CD14-positive monocyte (primary cell): Measurements from ENCODE around the gene ELMO3. TPM values are rescaled to one million over a fixed set of nuclear protein-coding genes. Genes with fewer than 3 reads are reported as not detected.
A peak's percentile ranks its signal among the peaks of the same experiment; 100 is the strongest.

ENCODE experiments used
- DNase-seq, 3 donors: peaks; one replicate each; pipeline ENCODE4 v3.0.0-alpha.2; 2011 to 2022
- H2AFZ ChIP-seq: 2 replicates; pipeline ENCODE4 v1.6.0; 2012; ENCODE audit warnings: mild to moderate bottlenecking, low read depth, low read length, inconsistent platforms; ENCODE audit not compliant: insufficient read depth, poor library complexity, severe bottlenecking
- H3K27ac ChIP-seq, 2 donors: 1 replicate in 1 of 2; 2 replicates in 1 of 2; pipeline ENCODE4 v1.5.1; 2012 to 2013; ENCODE audit warnings: low read length in 2 of 2, control low read depth in 1 of 2, inconsistent platforms in 1 of 2, low read depth in 1 of 2, mild to moderate bottlenecking in 1 of 2
- H3K27me3 ChIP-seq, 2 donors: one replicate each; pipeline versions ENCODE4 v1.6.0 to v1.6.1; 2011 to 2013; ENCODE audit warnings: low read length in 2 of 2; ENCODE audit not compliant: control insufficient read depth in 2 of 2, insufficient read depth in 2 of 2
- H3K36me3 ChIP-seq, 2 donors: replicated peaks in 1 of 2; 1 replicate in 1 of 2; 2 replicates in 1 of 2; pipeline versions ENCODE4 v1.5.1 to v1.6.1; 2012 to 2013; ENCODE audit warnings: low read length in 2 of 2, control low read depth in 1 of 2, inconsistent platforms in 1 of 2, mild to moderate bottlenecking in 1 of 2; ENCODE audit not compliant: insufficient read depth in 2 of 2, control insufficient read depth in 1 of 2
- H3K4me1 ChIP-seq, 2 donors: 1 replicate in 1 of 2; 2 replicates in 1 of 2; pipeline versions ENCODE4 v1.5.1 to v1.6.1; 2012 to 2013; ENCODE audit warnings: low read length in 2 of 2, control low read depth in 1 of 2, inconsistent platforms in 1 of 2, mild to moderate bottlenecking in 1 of 2, moderate library complexity in 1 of 2; ENCODE audit not compliant: insufficient read depth in 2 of 2, control insufficient read depth in 1 of 2
- H3K4me2 ChIP-seq: replicated peaks from 2 replicates; pipeline ENCODE3; 2012; ENCODE audit warnings: low read length, moderate library complexity, mild to moderate bottlenecking; ENCODE audit not compliant: poor library complexity, severe bottlenecking; ENCODE audit errors: extremely low read depth
- H3K4me3 ChIP-seq, 3 experiments: fragments of 200-600 bp in 1 of 3; sonication (generic) in 1 of 3; replicated peaks in 1 of 3; 1 replicate in 2 of 3; 2 replicates in 1 of 3; pipeline ENCODE4 v1.5.1; 2011 to 2013; ENCODE audit warnings: low read length in 3 of 3, mild to moderate bottlenecking in 3 of 3, control low read depth in 2 of 3, low read depth in 2 of 3, inconsistent platforms in 1 of 3, moderate library complexity in 1 of 3
- H3K79me2 ChIP-seq: 2 replicates; pipeline ENCODE4 v1.6.0; 2012; ENCODE audit warnings: mild to moderate bottlenecking, control low read depth, inconsistent platforms, low read length, moderate library complexity; ENCODE audit not compliant: insufficient read depth
- H3K9ac ChIP-seq: 2 replicates; pipeline ENCODE4 v1.6.0; 2017; ENCODE audit warnings: low read length, mild to moderate bottlenecking; ENCODE audit not compliant: insufficient read depth, poor library complexity, severe bottlenecking
- H3K9me3 ChIP-seq, 2 donors: replicated peaks in 1 of 2; 1 replicate in 1 of 2; 2 replicates in 1 of 2; pipeline versions ENCODE4 v1.5.1 to v1.6.1; 2012 to 2013; ENCODE audit warnings: low read length in 2 of 2, control low read depth in 1 of 2; ENCODE audit not compliant: control insufficient read depth in 1 of 2, insufficient read depth in 1 of 2
- H4K20me1 ChIP-seq: 2 replicates; pipeline ENCODE4 v1.6.0; 2012; ENCODE audit warnings: mild to moderate bottlenecking, low read length, control low read depth, moderate library complexity; ENCODE audit not compliant: insufficient read depth
- H3K27ac Mint-ChIP-seq, 7 donors: one replicate each; pipeline ENCODE4 v1.8.0; 2020; ENCODE audit warnings: mild to moderate bottlenecking in 7 of 7, mixed read lengths in 7 of 7, moderate library complexity in 6 of 7, inconsistent platforms in 2 of 7
- H3K27me3 Mint-ChIP-seq, 3 donors: one replicate each; pipeline ENCODE4 v1.8.0; 2021 to 2022; ENCODE audit warnings: low read depth in 3 of 3, mild to moderate bottlenecking in 3 of 3, mixed read lengths in 3 of 3, moderate library complexity in 3 of 3, inconsistent platforms in 1 of 3
- H3K36me3 Mint-ChIP-seq, 2 donors: one replicate each; pipeline ENCODE4 v1.8.0; 2020; ENCODE audit warnings: mixed read lengths in 2 of 2, inconsistent platforms in 1 of 2, mild to moderate bottlenecking in 1 of 2
- H3K4me1 Mint-ChIP-seq: one replicate; pipeline ENCODE4 v1.8.0; 2020; ENCODE audit warnings: mild to moderate bottlenecking, mixed read lengths
- H3K4me3 Mint-ChIP-seq, 2 donors: one replicate each; pipeline ENCODE4 v1.8.0; 2020; ENCODE audit warnings: mild to moderate bottlenecking in 2 of 2, mixed read lengths in 2 of 2, moderate library complexity in 1 of 2
- H3K9me3 Mint-ChIP-seq, 7 donors: one replicate each; pipeline ENCODE4 v1.8.0; 2020 to 2022; ENCODE audit warnings: mixed read lengths in 7 of 7, mild to moderate bottlenecking in 6 of 7, moderate library complexity in 6 of 7, inconsistent platforms in 2 of 7
- CTCF ChIP-seq: fragments of 200-600 bp; IDR thresholded peaks from one replicate; pipeline ENCODE4 v1.8.0; 2022; ENCODE audit warnings: antibody characterized with exemption, mild to moderate bottlenecking
- whole genome bisulfite sequencing: methylation state at CpG from one replicate; pipeline ENCODE4 v1.1.5; 2013; ENCODE audit warnings: missing lambda C conversion rate; ENCODE audit not compliant: insufficient coverage; 5-methylcytosine and 5-hydroxymethylcytosine counted together
- intact Hi-C, 2 donors: fragments of 100-400 bp; cut with micrococcal nuclease; formaldehyde crosslinking; loops; one replicate each; pipeline versions ENCODE4 v1.15.0 to v1.15.1; 2023
- polyA plus RNA-seq, 3 donors: library from polyadenylated mRNA; depleted of rRNA in 1 of 3; unstranded in 2 of 3; stranded (reverse) in 1 of 3; fragments of 300-500 nt in 2 of 3; fragments of >200 nt in 1 of 3; fragmentation: Illumina TruSeq in 2 of 3; gene quantifications; 1 replicate in 2 of 3; 2 replicates in 1 of 3; pipeline ENCODE4 v1.2.3, GENCODE V29; 2012 to 2021

Gene ELMO3
- polyA plus RNA-seq, 3 donors: 0.15 to 7.0 TPM; not detected in 1

- H3K27ac Mint-ChIP-seq: peak overlapping the region in 2 of 7 donors; percentile 5 to 46
- no peaks in the 10 kb centered on the region for H3K4me1 ChIP-seq
- WGBS: 70% methylated on average over 20 of the region's 22 CpGs
- H3K9ac ChIP-seq: no peak overlapping the region
- H3K4me1 Mint-ChIP-seq: peaks cover 15% of the 10 kb centered on the region
- no peaks in the 10 kb centered on the region for H3K27me3 ChIP-seq
- peaks cover 52% of the 10 kb centered on the region for H4K20me1 ChIP-seq
- intact Hi-C loops: no loop called here
- H3K27me3 Mint-ChIP-seq: peaks cover 0 to 3% (median 1%) of the 10 kb centered on the region in 3 donors
- no peaks in the 10 kb centered on the region for H3K9me3 ChIP-seq
- no peak for DNase-seq
- peak; percentile 6 for TF ChIP-seq CTCF
- peaks cover 72 to 91% of the 10 kb centered on the region in 2 donors for H3K36me3 ChIP-seq
- H3K4me3 Mint-ChIP-seq: peak overlapping the region; percentile 3 to 58
- no peak overlapping the region for H3K27ac ChIP-seq
- peaks cover 2% of the 10 kb centered on the region for H3K79me2 ChIP-seq
- no peak overlapping the region for H2AFZ ChIP-seq
- H3K36me3 Mint-ChIP-seq: peaks cover 68 to 88% of the 10 kb centered on the region in 2 donors
- no peak overlapping the region for H3K4me3 ChIP-seq
- H3K4me2 ChIP-seq: no peak overlapping the region
- H3K9me3 Mint-ChIP-seq: no peaks in the 10 kb centered on the region
Observed at GRCh38 chr16:67199808-67200198, 872 bp downstream of the ELMO3 start.

GRCh38 chr16:67200491-67200890 lies 1.6 kb downstream of the ELMO3 start:
- H3K4me1 ChIP-seq: no peaks in the 10 kb centered on the region
- no peaks in the 10 kb centered on the region for H3K79me2 ChIP-seq
- H3K4me2 ChIP-seq: no peak overlapping the region
- Mint-ChIP-seq H3K4me1 (peaks cover 15% of the 10 kb centered on the region), H3K36me3 (peaks cover 61 to 88% of the 10 kb centered on the region in 2 donors), H3K27ac (peak overlapping the region in 1 of 7 donors; percentile 46), H3K27me3 (peaks cover 0 to 3% (median 1%) of the 10 kb centered on the region in 3 donors), H3K9me3 (no peaks in the 10 kb centered on the region), H3K4me3 (no peak overlapping the region)
- H3K27me3 ChIP-seq: no peaks in the 10 kb centered on the region
- whole genome bisulfite sequencing: 98% methylated on average over 8 of the region's 8 CpGs
- no peak overlapping the region for H3K27ac ChIP-seq
- intact Hi-C loops: no loop called here
- H3K4me3 ChIP-seq: no peak overlapping the region
- peaks cover 65 to 85% of the 10 kb centered on the region in 2 donors for H3K36me3 ChIP-seq
- no peak for DNase-seq
- no peaks in the 10 kb centered on the region for H3K9me3 ChIP-seq
- TF ChIP-seq CTCF: no peak
- peaks cover 45% of the 10 kb centered on the region for H4K20me1 ChIP-seq
- H3K9ac ChIP-seq: no peak overlapping the region
- H2AFZ ChIP-seq: no peak overlapping the region
